A549 (cell line): Measurements from ENCODE around the gene FAM131C.

Source experiments
- BHLHE40 ChIP-seq: IDR thresholded peaks from 2 replicates; pipeline ENCODE4 v1.6.1; 2012; ENCODE audit warnings: low read depth, low read length, inconsistent platforms
- EP300 ChIP-seq, 2 experiments: fragments of >200 bp; sonication (Bioruptor Twin); formaldehyde crosslinking; IDR thresholded peaks; 2 replicates in 1 of 2; 3 replicates in 1 of 2; pipeline ENCODE4 v1.6.1; 2016 to 2017
- POLR2A ChIP-seq: IDR thresholded peaks from 2 replicates; pipeline ENCODE4 v1.6.1; 2012; ENCODE audit warnings: mild to moderate bottlenecking, low read length
- POLR2AphosphoS2 ChIP-seq: conservative IDR thresholded peaks from 2 replicates; pipeline ENCODE4 v1.6.1; 2012; ENCODE audit warnings: low read length, improper control_type of control experiment, inconsistent platforms
- RFX5 ChIP-seq: fragments of 450-650 bp; IDR thresholded peaks from 2 replicates; pipeline ENCODE4 v1.7.1; 2014; ENCODE audit warnings: antibody characterized with exemption, mild to moderate bottlenecking, moderate library complexity
- RNF2 ChIP-seq: fragments of 200-600 bp; sonication (generic); IDR thresholded peaks from 2 replicates; pipeline ENCODE4 v1.6.1; 2016; ENCODE audit warnings: low read depth, mild to moderate bottlenecking, antibody characterized with exemption, moderate library complexity, borderline replicate concordance
- SMC3 ChIP-seq: fragments of >200 bp; sonication (Bioruptor Twin); formaldehyde crosslinking; IDR thresholded peaks from 3 replicates; pipeline ENCODE4 v1.6.1; 2018; ENCODE audit warnings: inconsistent platforms
- TF ChIP-seq, protein P1 (sequence below): fragments of >200 bp; sonication (Bioruptor Twin); formaldehyde crosslinking; IDR thresholded peaks from 3 replicates; pipeline ENCODE4 v1.5.1; 2016
- TF ChIP-seq, protein P2 (sequence below): fragments of 450-650 bp; IDR thresholded peaks from 2 replicates; pipeline ENCODE4 v1.6.1; 2014; ENCODE audit warnings: antibody characterized with exemption
- TF ChIP-seq, protein P3 (sequence below): fragments of 150-350 bp; IDR thresholded peaks from 2 replicates; pipeline ENCODE4 v1.6.1; 2014; ENCODE audit warnings: low read depth, mild to moderate bottlenecking, low read length

DNA sequence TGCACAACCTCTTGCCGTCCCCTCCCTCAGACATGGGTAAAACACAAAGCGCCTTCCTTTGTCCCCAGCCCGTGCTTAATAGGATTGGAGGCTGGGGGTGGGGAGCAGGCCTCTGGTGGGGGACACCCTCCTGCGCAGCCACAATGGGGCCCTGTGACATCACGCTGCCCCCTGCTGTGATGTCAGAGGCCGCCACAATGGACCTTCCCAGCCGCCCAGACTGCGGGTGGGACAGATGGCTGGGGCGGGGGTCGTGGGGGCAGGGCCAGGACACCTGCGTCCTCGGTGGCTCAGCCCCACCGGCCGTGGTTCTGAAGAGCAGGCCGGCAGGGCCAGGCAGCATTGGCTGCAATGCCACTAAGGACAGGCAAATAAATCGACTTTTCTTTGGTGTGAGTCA is 42.6 kb upstream of the FAM131C start:
- TF ChIP-seq, protein P1, sequence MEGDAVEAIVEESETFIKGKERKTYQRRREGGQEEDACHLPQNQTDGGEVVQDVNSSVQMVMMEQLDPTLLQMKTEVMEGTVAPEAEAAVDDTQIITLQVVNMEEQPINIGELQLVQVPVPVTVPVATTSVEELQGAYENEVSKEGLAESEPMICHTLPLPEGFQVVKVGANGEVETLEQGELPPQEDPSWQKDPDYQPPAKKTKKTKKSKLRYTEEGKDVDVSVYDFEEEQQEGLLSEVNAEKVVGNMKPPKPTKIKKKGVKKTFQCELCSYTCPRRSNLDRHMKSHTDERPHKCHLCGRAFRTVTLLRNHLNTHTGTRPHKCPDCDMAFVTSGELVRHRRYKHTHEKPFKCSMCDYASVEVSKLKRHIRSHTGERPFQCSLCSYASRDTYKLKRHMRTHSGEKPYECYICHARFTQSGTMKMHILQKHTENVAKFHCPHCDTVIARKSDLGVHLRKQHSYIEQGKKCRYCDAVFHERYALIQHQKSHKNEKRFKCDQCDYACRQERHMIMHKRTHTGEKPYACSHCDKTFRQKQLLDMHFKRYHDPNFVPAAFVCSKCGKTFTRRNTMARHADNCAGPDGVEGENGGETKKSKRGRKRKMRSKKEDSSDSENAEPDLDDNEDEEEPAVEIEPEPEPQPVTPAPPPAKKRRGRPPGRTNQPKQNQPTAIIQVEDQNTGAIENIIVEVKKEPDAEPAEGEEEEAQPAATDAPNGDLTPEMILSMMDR: no peak
- no peak for TF ChIP-seq POLR2A
- TF ChIP-seq RFX5: no peak
- TF ChIP-seq, protein P2, sequence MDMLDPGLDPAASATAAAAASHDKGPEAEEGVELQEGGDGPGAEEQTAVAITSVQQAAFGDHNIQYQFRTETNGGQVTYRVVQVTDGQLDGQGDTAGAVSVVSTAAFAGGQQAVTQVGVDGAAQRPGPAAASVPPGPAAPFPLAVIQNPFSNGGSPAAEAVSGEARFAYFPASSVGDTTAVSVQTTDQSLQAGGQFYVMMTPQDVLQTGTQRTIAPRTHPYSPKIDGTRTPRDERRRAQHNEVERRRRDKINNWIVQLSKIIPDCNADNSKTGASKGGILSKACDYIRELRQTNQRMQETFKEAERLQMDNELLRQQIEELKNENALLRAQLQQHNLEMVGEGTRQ: no peak
- no peak for TF ChIP-seq SMC3
- TF ChIP-seq BHLHE40: no peak
- TF ChIP-seq POLR2AphosphoS2: no peak
- TF ChIP-seq, protein P3, sequence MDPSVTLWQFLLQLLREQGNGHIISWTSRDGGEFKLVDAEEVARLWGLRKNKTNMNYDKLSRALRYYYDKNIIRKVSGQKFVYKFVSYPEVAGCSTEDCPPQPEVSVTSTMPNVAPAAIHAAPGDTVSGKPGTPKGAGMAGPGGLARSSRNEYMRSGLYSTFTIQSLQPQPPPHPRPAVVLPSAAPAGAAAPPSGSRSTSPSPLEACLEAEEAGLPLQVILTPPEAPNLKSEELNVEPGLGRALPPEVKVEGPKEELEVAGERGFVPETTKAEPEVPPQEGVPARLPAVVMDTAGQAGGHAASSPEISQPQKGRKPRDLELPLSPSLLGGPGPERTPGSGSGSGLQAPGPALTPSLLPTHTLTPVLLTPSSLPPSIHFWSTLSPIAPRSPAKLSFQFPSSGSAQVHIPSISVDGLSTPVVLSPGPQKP: no peak
- TF ChIP-seq RNF2: no peak
- no peak for TF ChIP-seq EP300 (IDR thresholded peaks at IDR 0.05)
